Body of pancreas (tissue), 4 donors: ENCODE measurements around the gene TRPV6.

ENCODE experiments used
- POLR2A ChIP-seq, 3 donors: fragments of 450-650 bp; IDR thresholded peaks; one replicate each; pipeline ENCODE4 v1.6.1; 2016; ENCODE audit warnings: antibody characterized with exemption in 3 of 3, mild to moderate bottlenecking in 2 of 3
- TF ChIP-seq, protein P1 (sequence below), 7 experiments: fragments of 450-650 bp in 4 of 7; fragments of 200-600 bp in 3 of 7; sonication (generic) in 3 of 7; IDR thresholded peaks; one replicate each; pipeline ENCODE4 v1.5.1; 2016 to 2019; ENCODE audit warnings: antibody characterized with exemption in 7 of 7

DNA sequence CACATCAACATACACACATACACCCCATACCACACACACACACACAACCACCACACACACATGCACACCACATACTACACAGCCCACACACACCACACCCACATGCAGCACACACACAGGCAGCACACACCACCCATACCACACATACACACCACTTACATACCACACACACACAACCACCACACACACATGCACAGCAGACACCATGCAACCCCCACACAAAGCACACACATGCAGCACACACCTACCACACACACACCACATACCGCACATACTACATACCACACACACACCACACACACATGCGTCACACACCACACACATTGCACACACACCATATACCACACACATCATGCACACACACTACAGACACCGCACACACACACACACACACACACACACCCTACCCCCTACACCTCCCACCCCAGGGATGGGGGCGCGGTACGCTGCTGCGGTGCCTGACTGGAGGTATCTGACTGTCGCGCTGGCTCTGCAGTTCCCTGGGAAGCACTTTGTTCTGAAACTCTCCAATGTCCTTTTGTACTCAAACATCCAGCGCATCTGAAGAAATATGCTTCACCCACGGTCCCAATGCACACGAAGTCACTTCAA is 5.4 kb upstream of the TRPV6 start:
- TF ChIP-seq, protein P1, sequence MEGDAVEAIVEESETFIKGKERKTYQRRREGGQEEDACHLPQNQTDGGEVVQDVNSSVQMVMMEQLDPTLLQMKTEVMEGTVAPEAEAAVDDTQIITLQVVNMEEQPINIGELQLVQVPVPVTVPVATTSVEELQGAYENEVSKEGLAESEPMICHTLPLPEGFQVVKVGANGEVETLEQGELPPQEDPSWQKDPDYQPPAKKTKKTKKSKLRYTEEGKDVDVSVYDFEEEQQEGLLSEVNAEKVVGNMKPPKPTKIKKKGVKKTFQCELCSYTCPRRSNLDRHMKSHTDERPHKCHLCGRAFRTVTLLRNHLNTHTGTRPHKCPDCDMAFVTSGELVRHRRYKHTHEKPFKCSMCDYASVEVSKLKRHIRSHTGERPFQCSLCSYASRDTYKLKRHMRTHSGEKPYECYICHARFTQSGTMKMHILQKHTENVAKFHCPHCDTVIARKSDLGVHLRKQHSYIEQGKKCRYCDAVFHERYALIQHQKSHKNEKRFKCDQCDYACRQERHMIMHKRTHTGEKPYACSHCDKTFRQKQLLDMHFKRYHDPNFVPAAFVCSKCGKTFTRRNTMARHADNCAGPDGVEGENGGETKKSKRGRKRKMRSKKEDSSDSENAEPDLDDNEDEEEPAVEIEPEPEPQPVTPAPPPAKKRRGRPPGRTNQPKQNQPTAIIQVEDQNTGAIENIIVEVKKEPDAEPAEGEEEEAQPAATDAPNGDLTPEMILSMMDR (IDR thresholded peaks at IDR 0.05) = no peak
- no peak for TF ChIP-seq POLR2A (IDR thresholded peaks at IDR 0.05)
